HepG2 (cell line): ENCODE data around the gene NUP107. TPM values are rescaled to one million over a fixed set of nuclear protein-coding genes. Genes with fewer than 3 reads are reported as not detected.

Experiments
- ARID5B ChIP-seq: IDR thresholded peaks from 2 replicates; pipeline ENCODE4 v1.4.0; 2020; ENCODE audit warnings: mild to moderate bottlenecking, missing genetic modification reagents
- ARNTL ChIP-seq: sonication (generic); formaldehyde crosslinking; IDR thresholded peaks from 2 replicates; pipeline ENCODE4 v1.4.0; 2020; ENCODE audit warnings: mild to moderate bottlenecking, missing genetic modification reagents
- BCL3 ChIP-seq: sonication (generic); formaldehyde crosslinking; IDR thresholded peaks from 2 replicates; pipeline ENCODE4 v1.5.1; 2020; ENCODE audit warnings: mild to moderate bottlenecking, missing genetic modification reagents, moderate library complexity
- CHD4 ChIP-seq: fragments of 200-600 bp; sonication (generic); IDR thresholded peaks from 2 replicates; pipeline ENCODE4 v1.7.0; 2017; ENCODE audit warnings: mild to moderate bottlenecking, low read length, borderline replicate concordance
- ELF4 ChIP-seq: sonication (generic); formaldehyde crosslinking; IDR thresholded peaks from 2 replicates; pipeline ENCODE4 v1.5.0; 2020; ENCODE audit warnings: missing genetic modification reagents, mild to moderate bottlenecking, moderate library complexity, borderline replicate concordance
- FLYWCH1 ChIP-seq: sonication (generic); formaldehyde crosslinking; IDR thresholded peaks from 2 replicates; pipeline ENCODE4 v1.8.1; 2023; ENCODE audit warnings: mild to moderate bottlenecking, missing genetic modification reagents
- MTF1 ChIP-seq: sonication (generic); formaldehyde crosslinking; IDR thresholded peaks from 2 replicates; pipeline ENCODE4 v1.5.0; 2020; ENCODE audit warnings: missing genetic modification reagents
- NCOA2 ChIP-seq: sonication (generic); formaldehyde crosslinking; IDR thresholded peaks from 2 replicates; pipeline ENCODE4 v1.8.0; 2022; ENCODE audit warnings: inconsistent platforms
- NFKBIZ ChIP-seq: IDR thresholded peaks from 2 replicates; pipeline ENCODE4 v1.6.1; 2018; ENCODE audit warnings: missing genetic modification reagents, missing compliant biosample characterization
- PHF21A ChIP-seq: sonication (generic); formaldehyde crosslinking; IDR thresholded peaks from 2 replicates; pipeline ENCODE4 v1.5.0; 2020; ENCODE audit warnings: mild to moderate bottlenecking, missing genetic modification reagents
- RFX1 ChIP-seq: fragments of 450-650 bp; IDR thresholded peaks from 2 replicates; pipeline ENCODE4 v1.6.1; 2017
- SIX4 ChIP-seq: sonication (generic); formaldehyde crosslinking; IDR thresholded peaks from 2 replicates; pipeline ENCODE4 v1.4.0; 2020; ENCODE audit warnings: missing genetic modification reagents
- SNAPC4 ChIP-seq: sonication (generic); formaldehyde crosslinking; IDR thresholded peaks from 2 replicates; pipeline ENCODE4 v1.4.0; 2020; ENCODE audit warnings: mild to moderate bottlenecking, missing genetic modification reagents
- ZFX ChIP-seq: sonication (generic); formaldehyde crosslinking; IDR thresholded peaks from 2 replicates; pipeline ENCODE4 v1.4.0; 2020; ENCODE audit warnings: mild to moderate bottlenecking, low read depth, missing genetic modification reagents, moderate library complexity
- ZNF282 ChIP-seq: fragments of 450-650 bp; IDR thresholded peaks from 2 replicates; pipeline ENCODE4 v1.6.1; 2018; ENCODE audit not compliant: partially characterized antibody
- ZNF614 ChIP-seq: IDR thresholded peaks from 2 replicates; pipeline ENCODE4 v1.6.1; 2018; ENCODE audit warnings: missing biosample characterization, missing genetic modification reagents, inconsistent platforms, borderline replicate concordance
- ZSCAN21 ChIP-seq: sonication (generic); formaldehyde crosslinking; IDR thresholded peaks from 2 replicates; pipeline ENCODE4 v1.8.0; 2022; ENCODE audit warnings: mild to moderate bottlenecking, missing genetic modification reagents, moderate library complexity, borderline replicate concordance
- polyA plus RNA-seq, 8 experiments: library from polyadenylated mRNA; depleted of rRNA in 3 of 8; stranded (reverse) in 7 of 8; unstranded in 1 of 8; fragments of >200 nt; fragmentation: Illumina TruSeq in 4 of 8; extraction: Trizol in 4 of 8; gene quantifications; 2 replicates each; pipeline versions ENCODE4 v1.2.1 to v1.2.3, GENCODE V29; 2011 to 2016; ENCODE audit warnings: low read depth in 4 of 8, missing spikeins in 1 of 8, mixed read lengths in 1 of 8; ENCODE audit not compliant: insufficient read depth in 1 of 8
- total RNA-seq, 5 experiments: library from RNA; depleted of rRNA; stranded (reverse); fragments of >200 nt; fragmentation: Illumina TruSeq; extraction: Trizol; gene quantifications; 2 replicates each; pipeline ENCODE4 v1.2.3, GENCODE V29; 2016; ENCODE audit warnings: low read depth in 1 of 5

NUP107 gene
- total and polyA plus RNA-seq, 2 of the 13 experiments (the other 11 are each of a cell fraction or from before 2014, with no cell fraction given): 54.7 to 100 TPM

- TF ChIP-seq SNAPC4 (CRISPR knock-in tag) (peak; percentile 80; the same call in 1 of the 2 replicates), SIX4 (CRISPR knock-in tag) (no peak), RFX1 (no peak), FLYWCH1 (CRISPR knock-in tag) (no peak), BCL3 (CRISPR knock-in tag) (peak; percentile 75; the same call in 1 of the 2 replicates), ZSCAN21 (CRISPR knock-in tag) (no peak; the same call in 1 of the 2 replicates), ZNF282 (no peak), NCOA2 (CRISPR knock-in tag) (peak; percentile 69; the same call in 1 of the 2 replicates), ZNF614 (CRISPR knock-in tag) (peak; percentile 89; the same call in 1 of the 2 replicates), CHD4 (no peak), ARID5B (peak; percentile 66), NFKBIZ (CRISPR knock-in tag) (peak; percentile 78; the same call in 1 of the 2 replicates), ELF4 (CRISPR knock-in tag) (no peak; the same call in 1 of the 2 replicates), MTF1 (CRISPR knock-in tag) (no peak; the same call in 1 of the 2 replicates), ARNTL (CRISPR knock-in tag) (peak; percentile 27; the same call in 1 of the 2 replicates), ZFX (CRISPR knock-in tag) (peak; percentile 89), PHF21A (CRISPR knock-in tag) (peak; percentile 70; the same call in 1 of the 2 replicates)
These were observed at the start of gene NUP107 (continued) for GRCh38 chr12:68686595-68687521.
